ENCODE data around the gene CYP27B1. TPM values are rescaled to one million over a fixed set of nuclear protein-coding genes. Genes with fewer than 3 reads are reported as not detected.

Gene CYP27B1
- total RNA-seq, 1 donor from 2014 or later: 1.6 TPM

DNA sequence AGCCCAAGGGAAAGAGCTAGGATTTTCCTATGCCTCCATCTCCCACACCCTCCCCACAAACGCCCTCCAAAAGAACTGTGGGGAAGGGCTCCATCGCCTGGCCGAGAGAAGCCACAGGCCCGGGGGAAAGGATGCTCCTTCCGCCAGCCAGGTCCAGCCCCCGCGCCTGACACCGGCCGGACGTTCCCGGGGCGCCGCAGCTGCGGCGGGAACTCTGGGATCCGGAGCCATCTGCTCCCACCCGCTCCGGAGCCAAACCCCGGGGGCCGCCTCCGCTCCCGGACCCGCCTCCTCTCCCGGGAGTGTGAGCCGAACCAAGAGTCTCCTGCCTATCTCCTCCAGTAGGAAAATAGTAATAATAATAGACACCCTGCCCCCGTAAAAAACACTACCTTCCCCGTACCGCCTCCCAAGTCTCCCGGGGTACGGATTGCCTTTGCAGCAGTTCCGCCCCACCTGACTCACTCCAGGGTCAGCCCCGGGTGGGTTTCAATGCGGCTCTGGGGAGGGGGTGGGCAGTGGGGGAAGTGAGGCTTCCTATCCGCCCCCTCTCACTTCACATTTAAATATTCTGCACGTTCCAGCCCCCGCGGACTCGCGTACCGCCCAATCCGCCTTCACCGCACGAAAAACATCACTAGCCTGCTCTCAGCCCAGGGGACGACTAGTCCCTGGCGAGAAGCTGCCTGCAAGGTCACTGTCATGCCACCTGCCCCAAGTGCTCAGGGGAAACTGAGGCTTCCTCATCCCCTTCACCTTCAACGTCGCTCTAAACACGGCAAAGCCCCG lies 30.7 kb downstream of the CYP27B1 start:
- DNase-seq (ENCODE audit: low spot score): no peak

DNA sequence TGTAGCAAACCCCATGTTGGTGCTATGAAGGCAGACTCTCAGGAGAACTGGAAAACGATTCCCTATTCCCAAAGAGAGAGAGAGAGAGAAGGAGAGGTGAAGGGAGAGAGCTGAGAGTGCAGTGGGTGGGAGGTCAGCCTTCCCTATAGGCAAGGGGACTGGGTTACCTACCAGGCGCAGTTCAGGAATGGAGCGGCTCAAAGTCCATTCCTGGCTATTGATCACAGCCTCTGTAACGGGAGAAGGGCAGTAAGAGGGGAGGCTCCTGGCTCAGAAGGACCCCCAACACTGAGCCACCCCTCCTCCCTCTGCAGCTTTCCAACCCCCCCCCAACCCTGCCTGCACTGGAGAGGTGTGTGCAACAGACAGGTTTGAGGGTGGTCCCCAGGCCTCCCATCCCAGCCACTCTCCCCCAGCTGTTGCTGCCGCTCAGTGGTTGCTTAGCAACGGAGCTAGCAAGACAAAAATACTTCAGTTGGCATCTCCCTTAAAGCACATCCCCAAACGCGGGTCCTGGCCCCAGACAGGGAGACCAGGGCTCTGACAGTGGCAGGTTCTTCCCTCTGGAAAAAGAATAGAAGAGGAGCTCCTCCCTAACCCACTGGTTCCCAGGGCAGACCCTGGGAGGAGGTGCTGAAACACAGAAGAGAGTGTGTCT lies 31.6 kb downstream of the CYP27B1 start:
- DNase-seq (ENCODE audit: low spot score): no peak

- no peak for DNase-seq (ENCODE audit: low spot score)
Measured at GRCh38 chr12:57734591-57734990, 32.3 kb downstream of the CYP27B1 start.

DNA sequence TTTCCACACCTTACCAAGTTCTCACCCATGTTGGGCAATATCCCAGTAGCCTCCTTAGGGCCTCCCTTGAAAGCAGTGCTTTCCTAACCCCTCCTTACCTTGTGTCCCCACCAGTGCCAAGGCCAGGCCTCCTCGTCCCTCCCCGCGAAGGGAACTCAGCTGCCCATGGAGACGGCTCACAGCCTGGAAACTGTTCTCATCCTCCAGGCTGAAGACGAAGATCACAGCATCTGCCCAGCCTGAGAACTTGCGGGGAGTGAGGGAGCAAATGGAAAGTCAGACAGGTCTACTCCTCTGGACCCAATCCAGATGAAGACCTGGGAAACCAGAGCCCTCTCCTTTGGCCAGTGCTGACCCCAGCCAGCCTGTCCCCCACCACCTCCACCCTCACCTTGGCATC lies 33.0 kb downstream of the CYP27B1 start:
- no peak for DNase-seq (ENCODE audit: low spot score)

DNA sequence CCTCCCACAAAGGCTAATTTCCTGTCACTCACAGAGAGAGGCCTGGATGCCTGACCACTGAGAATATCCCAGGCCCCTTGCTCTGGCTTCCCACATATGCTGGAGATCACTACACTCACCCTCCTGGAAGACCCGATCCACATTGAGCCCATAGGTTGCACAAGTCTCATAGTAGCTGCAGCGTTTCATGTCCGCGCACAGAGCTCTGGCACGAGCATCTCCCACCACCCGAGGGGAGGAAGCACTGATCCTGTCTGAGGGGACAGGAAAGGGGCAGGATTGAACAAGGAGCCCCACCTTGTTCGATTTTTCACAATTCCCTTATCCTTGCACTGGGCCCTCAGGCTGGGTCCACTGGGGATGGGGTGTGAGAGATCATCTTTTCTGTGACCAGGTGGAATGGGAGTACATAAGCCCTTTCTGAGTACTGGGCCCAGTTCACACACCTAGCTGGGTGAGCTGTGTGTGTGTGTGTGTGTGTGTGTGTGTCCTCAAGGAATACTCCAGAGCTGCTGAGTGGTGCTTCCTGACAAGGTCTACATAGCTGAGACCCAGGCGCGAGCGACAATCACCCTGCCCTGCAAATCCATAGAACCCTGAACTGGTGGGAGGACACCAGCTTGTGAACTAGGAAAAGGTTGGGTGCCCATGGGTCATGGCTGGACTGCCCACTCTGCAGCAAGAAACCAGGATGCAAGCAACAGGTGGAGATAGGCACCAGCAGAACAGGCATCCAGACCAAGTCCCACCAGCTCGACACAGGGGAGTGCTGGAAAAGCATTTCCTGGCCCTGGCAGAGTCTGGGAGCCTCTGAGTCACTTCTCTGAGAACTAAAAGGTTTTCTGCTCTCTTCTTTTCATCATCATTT lies 33.9 kb downstream of the CYP27B1 start:
- DNase-seq (ENCODE audit: low spot score): no peak

DNA sequence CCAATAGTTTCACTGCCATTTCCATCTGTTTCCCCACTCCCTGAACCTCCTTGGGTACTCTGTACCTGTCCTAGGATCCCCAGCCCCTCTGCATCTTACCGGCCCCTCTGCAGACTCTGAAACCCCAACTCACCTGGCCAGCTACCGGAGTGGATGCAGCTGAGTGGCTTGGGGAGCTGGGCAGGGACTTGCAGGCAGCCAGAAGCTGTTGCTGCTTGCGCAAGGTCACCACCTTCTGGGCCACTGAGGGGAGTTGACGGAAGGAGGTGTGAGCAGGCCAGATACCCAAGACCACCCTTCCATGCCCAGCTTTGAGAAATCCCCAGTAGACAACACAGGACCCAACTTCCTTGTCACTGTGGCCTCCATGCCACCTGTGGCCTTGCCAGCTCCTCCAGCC lies 34.6 kb downstream of the CYP27B1 start:
- no peak for DNase-seq (ENCODE audit: low spot score)

DNA sequence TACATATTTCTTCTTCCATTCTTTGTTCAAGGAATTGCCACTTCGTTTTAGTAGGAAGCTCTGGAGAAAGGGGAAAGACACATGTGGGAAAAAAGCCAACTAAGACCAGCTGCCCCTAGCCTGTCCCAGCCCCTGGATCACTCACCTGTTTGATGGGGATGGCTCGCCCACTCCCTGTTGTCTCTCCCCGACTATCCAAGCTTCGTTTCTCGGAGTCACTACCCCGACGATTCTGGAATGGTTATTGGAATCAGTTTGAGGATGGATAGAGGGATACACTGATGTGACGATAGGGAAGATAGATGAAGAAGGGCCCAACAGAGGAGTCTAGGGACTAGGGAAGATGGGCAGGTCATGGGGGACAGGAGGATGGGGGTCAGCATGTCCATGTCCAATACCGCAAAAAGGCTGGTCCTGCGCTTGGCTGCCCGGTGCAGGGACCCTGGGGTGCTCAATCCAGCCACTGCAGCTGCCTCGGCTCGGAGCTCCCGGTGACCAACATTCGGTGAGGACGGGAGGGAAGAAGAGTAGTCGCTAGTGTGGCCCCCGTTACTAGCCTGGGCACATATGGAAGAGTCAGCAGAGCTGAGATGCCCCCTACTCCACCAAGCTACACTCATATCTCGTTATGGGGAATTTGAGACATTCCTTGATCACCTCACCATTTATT lies 35.3 kb downstream of the CYP27B1 start:
- no peak for DNase-seq (ENCODE audit: low spot score)

DNA sequence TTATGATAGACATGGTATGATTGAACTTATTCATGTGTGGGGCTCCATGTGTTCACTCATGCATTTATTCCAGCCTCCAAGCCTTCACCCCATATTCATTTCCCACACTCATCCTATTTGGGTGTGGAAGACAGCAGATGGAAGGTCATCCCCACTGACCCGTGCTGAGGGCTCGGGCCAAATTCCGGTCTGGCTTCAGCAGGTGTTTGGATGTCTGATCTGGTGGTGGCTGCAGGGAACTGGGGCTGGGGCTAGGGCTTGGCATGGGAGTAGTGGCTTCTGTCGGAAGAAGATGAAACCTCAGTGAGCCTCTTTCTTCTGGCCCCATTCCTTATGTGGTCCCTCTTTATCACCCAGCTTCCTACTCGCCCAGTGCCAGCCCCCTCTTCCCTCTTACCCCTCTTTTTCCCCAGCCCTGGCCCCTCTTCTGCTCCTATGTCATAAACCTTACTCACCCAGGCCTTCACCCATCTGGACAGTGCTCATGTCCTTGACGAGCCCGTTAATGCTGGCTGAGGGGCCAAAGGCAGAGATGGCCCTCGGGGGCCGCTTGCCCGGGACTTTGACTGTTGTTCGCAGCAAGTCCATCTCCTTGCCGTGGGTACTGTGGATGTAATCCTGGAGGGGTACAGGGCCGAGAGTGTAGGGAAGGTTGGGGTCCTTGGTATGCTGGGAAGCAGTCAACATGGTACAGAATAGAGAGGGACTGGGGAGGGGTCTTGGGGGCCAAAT lies 36.4 kb downstream of the CYP27B1 start:
- DNase-seq (ENCODE audit: low spot score): no peak

GRCh38 chr12:57729321-57729844 lies 37.5 kb downstream of the CYP27B1 start:
- peak; percentile 34 for DNase-seq (ENCODE audit: low spot score)

- DNase-seq (ENCODE audit: low spot score): peak; percentile 42
Measured at GRCh38 chr12:57727758-57728395, 39.0 kb downstream of the CYP27B1 start.

GRCh38 chr12:57726884-57727757 lies 39.8 kb downstream of the CYP27B1 start:
- peak; percentile 46 for DNase-seq (ENCODE audit: low spot score)

- peak; percentile 81 for DNase-seq (ENCODE audit: low spot score)
Measured at GRCh38 chr12:57726151-57726883, 40.6 kb downstream of the CYP27B1 start.

GRCh38 chr12:57725851-57726150 lies 41.1 kb downstream of the CYP27B1 start:
- DNase-seq (ENCODE audit: low spot score): no peak

DNA sequence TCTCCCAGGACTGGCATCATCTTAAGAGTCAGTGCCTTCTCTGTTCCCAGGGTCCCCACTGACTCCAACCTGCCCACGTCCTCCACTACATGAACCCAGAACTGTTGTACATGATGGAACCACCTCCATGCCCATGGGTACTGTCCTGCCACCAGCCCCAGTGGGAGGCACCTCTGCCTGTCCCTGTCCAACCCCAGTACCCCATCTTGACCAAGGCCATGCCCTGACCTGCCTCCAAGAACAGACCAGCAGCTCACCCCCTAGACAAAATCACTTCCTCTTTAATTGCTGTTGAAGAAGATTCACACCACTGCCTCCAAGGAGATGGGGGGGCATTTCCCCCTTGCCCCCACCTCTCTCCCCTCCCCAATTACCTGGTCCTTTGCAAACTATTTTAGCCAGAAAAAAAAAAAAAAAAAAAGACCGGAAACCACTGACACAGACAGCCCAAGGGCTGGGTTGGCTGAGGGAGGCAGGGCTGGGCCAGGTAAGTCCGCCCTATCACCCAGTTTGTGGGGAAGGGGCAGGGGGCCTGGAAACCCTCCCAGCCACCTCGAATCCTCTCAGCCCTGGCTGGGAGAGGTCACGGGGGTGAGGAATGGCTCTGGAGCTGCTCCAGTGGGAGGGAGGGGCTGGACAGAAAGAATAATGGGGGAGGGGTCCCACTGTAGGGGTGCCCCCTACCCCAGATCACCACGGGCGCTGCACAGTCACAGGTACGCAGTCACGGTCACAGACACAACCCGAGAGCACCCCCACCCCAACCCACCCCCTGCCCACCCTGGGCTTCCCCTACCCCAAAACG lies 41.7 kb downstream of the CYP27B1 start:
- no peak for DNase-seq (ENCODE audit: low spot score)

DNA sequence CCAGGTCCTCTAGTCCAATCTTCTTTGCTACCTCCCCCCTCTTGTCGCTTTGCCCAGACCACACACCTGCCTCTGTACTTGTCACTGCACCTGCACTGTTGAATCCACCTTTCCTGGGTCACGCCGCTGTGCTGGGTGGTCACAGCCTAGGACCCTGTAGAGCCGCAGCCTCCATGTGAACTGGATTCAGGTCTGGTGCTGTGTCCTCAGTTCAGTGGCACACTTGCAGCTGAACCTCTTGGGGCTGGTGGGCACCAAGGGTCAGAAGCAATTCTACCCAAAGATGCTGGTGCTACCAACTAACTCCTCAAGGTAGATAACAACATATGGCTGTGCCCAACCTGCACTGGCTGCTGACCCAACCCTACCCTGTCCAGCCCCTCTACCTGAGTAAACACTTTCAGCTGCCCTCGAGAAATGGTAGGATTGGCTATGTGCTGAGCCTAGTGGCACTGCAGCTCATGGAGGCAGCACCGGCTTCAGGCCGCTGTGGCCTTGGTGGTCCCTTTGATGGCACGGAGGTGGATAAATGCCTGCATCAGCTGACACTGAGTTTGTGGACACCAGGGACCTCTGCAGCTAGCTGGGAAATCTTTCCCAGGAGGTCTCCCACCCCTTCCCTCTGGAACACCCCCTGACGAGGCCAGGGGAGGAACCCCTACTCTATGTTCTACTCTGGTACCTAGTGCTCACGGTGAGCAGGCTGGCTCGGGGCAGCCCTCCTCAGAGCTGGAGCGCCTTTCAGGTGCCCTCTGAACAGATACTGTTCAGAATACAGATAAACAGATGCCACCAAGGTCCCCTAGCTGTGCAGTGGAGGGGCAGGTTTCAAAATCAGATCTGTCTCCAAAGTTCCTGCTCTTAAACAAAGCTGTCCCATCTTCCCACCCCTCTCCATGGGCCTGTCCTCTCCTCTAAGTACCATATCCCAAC lies 42.6 kb downstream of the CYP27B1 start:
- no peak for DNase-seq (ENCODE audit: low spot score)

DNA sequence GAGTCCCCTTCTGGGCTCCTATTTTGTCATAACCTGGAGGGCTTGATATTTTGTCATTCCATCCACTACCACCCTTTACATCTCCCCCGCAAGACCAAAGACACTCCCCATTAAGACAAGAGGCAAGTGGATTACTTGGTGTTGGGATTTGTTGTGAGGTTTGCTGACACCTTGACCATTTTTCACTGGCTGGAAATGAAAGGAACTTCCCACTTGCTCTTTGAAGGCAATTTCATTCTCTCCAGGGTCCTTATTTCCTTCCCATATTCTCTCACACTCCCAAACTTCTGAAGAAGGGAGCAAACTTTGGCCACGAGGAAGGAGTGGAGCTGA lies 43.3 kb downstream of the CYP27B1 start:
- DNase-seq (ENCODE audit: low spot score): no peak
